ENCODE results near the gene TRHDE.

TRHDE gene

GRCh38 chr12:72261885-72262284, 10.3 kb upstream of the TRHDE start:
- WGBS, 2 experiments (ENCODE audit: insufficient coverage in 2 of 2) = no CpG with 5 or more reads among the region's 2 CpGs
- Histone ChIP-seq H3K4me1 (ENCODE audit: control insufficient read depth, insufficient read depth, low read length, poor library complexity, severe bottlenecking) (no peaks in the 10 kb centered on the region), H3K27ac (ENCODE audit: low read depth, low read length, severe bottlenecking) (no peak overlapping the region), H3K4me3 (ENCODE audit: extremely low read depth, insufficient read depth, low read length, poor library complexity, severe bottlenecking) (no peak overlapping the region), H3K9me3 (ENCODE audit: control insufficient read depth, low read length) (no peaks in the 10 kb centered on the region), H3K36me3 (ENCODE audit: control insufficient read depth, insufficient read depth, low read length) (no peaks in the 10 kb centered on the region)

GRCh38 chr12:72264548-72265175, 7.5 kb upstream of the TRHDE start:
- Histone ChIP-seq H3K4me1 (ENCODE audit: control insufficient read depth, insufficient read depth, low read length, poor library complexity, severe bottlenecking) (no peaks in the 10 kb centered on the region), H3K4me3 (ENCODE audit: extremely low read depth, insufficient read depth, low read length, poor library complexity, severe bottlenecking) (no peak overlapping the region), H3K36me3 (ENCODE audit: control insufficient read depth, insufficient read depth, low read length) (no peaks in the 10 kb centered on the region), H3K9me3 (ENCODE audit: control insufficient read depth, low read length) (no peaks in the 10 kb centered on the region), H3K27ac (ENCODE audit: low read depth, low read length, severe bottlenecking) (no peak overlapping the region)
- WGBS, 2 experiments (ENCODE audit: insufficient coverage in 2 of 2) = no CpG with 5 or more reads among the region's 1 CpG

DNA sequence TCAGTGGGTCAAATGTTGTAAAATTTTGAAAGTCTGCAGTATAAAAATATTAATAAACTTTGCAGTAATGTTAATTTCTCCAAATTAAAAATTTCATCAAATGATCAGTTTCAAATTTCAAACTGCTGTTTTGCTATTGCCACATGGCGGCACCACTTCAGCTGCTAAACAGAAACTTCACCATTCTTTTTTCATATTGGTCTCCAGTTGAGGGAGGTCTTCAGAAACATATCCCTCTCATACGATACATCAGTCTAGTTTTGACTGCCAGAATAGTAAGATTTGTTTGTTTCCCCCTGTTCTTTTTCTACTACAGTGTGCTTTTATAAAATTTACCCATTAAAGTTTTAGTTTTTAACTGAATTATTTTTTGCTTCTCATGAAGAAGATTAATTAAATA, 4.2 kb upstream of the TRHDE start:
- Histone ChIP-seq H3K9me3 (ENCODE audit: control insufficient read depth, low read length) (no peaks in the 10 kb centered on the region), H3K27ac (ENCODE audit: low read depth, low read length, severe bottlenecking) (no peak overlapping the region), H3K4me3 (ENCODE audit: extremely low read depth, insufficient read depth, low read length, poor library complexity, severe bottlenecking) (no peak overlapping the region), H3K4me1 (ENCODE audit: control insufficient read depth, insufficient read depth, low read length, poor library complexity, severe bottlenecking) (no peaks in the 10 kb centered on the region), H3K36me3 (ENCODE audit: control insufficient read depth, insufficient read depth, low read length) (no peaks in the 10 kb centered on the region)
- WGBS, 2 experiments (ENCODE audit: insufficient coverage in 2 of 2) = 80 to 100% methylated on average over 1 of the region's 2 CpGs

DNA sequence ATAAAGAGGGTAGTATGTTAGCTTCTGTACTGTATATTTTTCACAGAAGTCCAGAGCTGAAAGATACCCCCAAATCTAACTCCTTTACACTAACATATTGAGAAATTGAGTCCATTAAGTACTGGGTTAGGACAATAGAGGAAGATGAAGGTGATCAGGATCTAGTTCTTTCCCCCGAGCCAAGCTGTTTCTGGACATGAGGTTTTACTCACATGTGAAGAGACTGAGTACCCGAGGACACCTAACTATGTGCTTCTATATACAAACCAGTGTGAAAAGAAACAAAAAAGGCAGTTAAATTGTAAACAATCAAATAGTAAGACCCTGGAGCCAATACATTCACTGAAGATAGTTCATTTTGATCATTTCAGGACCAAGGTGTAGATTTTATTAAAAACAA, 3.8 kb upstream of the TRHDE start:
- 80 to 100% methylated on average over 1 of the region's 2 CpGs for WGBS, 2 experiments (ENCODE audit: insufficient coverage in 2 of 2)
- no peaks in the 10 kb centered on the region for H3K9me3 ChIP-seq (ENCODE audit: control insufficient read depth, low read length)
- no peaks in the 10 kb centered on the region for H3K36me3 ChIP-seq (ENCODE audit: control insufficient read depth, insufficient read depth, low read length)
- H3K27ac ChIP-seq (ENCODE audit: low read depth, low read length, severe bottlenecking) = no peak overlapping the region
- no peaks in the 10 kb centered on the region for H3K4me1 ChIP-seq (ENCODE audit: control insufficient read depth, insufficient read depth, low read length, poor library complexity, severe bottlenecking)
- H3K4me3 ChIP-seq (ENCODE audit: extremely low read depth, insufficient read depth, low read length, poor library complexity, severe bottlenecking) = no peak overlapping the region

DNA sequence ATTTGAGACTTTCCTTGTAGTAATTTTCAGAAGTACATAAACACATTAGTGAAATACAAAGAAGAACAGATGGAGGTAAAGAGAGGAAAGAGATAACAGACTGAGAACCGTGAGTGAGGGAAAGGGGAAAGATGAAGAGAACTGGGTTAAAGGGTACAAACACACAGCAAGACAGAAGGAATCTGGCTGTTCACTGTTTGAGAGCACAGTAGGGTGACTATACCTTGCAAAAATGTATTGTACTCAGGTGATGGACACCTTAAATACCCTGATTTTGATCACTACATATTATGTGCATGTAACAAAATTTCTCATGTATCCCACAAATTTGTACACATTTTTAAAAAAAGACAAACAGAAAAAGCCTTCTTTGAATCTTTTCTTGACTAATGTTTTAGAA, 2.7 kb upstream of the TRHDE start:
- H3K27ac ChIP-seq (ENCODE audit: low read depth, low read length, severe bottlenecking) = no peak overlapping the region
- no peaks in the 10 kb centered on the region for H3K36me3 ChIP-seq (ENCODE audit: control insufficient read depth, insufficient read depth, low read length)
- H3K4me1 ChIP-seq (ENCODE audit: control insufficient read depth, insufficient read depth, low read length, poor library complexity, severe bottlenecking) = no peaks in the 10 kb centered on the region
- WGBS, 2 experiments (ENCODE audit: insufficient coverage in 2 of 2) = 40 to 80% methylated on average over 1 of the region's 1 CpG
- H3K4me3 ChIP-seq (ENCODE audit: extremely low read depth, insufficient read depth, low read length, poor library complexity, severe bottlenecking) = no peak overlapping the region
- no peaks in the 10 kb centered on the region for H3K9me3 ChIP-seq (ENCODE audit: control insufficient read depth, low read length)

GRCh38 chr12:72270246-72270645, 1.9 kb upstream of the TRHDE start:
- no peaks in the 10 kb centered on the region for H3K9me3 ChIP-seq (ENCODE audit: control insufficient read depth, low read length)
- H3K36me3 ChIP-seq (ENCODE audit: control insufficient read depth, insufficient read depth, low read length) = no peaks in the 10 kb centered on the region
- 83% methylated on average over 1 of the region's 2 CpGs; no CpG with 5 or more reads in 1 of the 2 experiments for WGBS, 2 experiments (ENCODE audit: insufficient coverage in 2 of 2)
- no peaks in the 10 kb centered on the region for H3K4me1 ChIP-seq (ENCODE audit: control insufficient read depth, insufficient read depth, low read length, poor library complexity, severe bottlenecking)
- H3K4me3 ChIP-seq (ENCODE audit: extremely low read depth, insufficient read depth, low read length, poor library complexity, severe bottlenecking) = no peak overlapping the region
- H3K27ac ChIP-seq (ENCODE audit: low read depth, low read length, severe bottlenecking) = no peak overlapping the region

DNA sequence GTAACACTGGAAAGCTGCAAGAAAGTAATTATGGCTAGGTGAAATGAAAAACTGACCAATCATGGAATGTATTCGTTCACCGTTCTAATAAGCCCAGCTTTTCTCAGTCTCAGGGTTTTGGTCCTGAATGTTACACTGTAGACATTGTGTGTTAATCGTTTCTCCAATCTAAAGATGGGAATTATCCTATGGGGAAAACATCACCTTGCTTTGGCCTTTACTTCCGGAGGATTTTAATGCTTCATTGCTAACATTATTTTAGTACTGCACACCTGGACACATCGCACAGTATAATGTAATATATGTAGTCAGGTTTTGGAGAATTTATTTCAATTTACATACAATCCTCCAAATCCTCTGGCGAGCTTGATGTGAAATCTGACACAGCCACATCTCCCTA, 1.2 kb upstream of the TRHDE start:
- Histone ChIP-seq H3K4me1 (ENCODE audit: control insufficient read depth, insufficient read depth, low read length, poor library complexity, severe bottlenecking) (no peaks in the 10 kb centered on the region), H3K4me3 (ENCODE audit: extremely low read depth, insufficient read depth, low read length, poor library complexity, severe bottlenecking) (peak overlapping the region; percentile 49), H3K36me3 (ENCODE audit: control insufficient read depth, insufficient read depth, low read length) (no peaks in the 10 kb centered on the region), H3K9me3 (ENCODE audit: control insufficient read depth, low read length) (no peaks in the 10 kb centered on the region), H3K27ac (ENCODE audit: low read depth, low read length, severe bottlenecking) (no peak overlapping the region)
- 93 to 100% methylated on average over 2 to 3 of the region's 6 CpGs for whole genome bisulfite sequencing, 2 experiments (ENCODE audit: insufficient coverage in 2 of 2)

DNA sequence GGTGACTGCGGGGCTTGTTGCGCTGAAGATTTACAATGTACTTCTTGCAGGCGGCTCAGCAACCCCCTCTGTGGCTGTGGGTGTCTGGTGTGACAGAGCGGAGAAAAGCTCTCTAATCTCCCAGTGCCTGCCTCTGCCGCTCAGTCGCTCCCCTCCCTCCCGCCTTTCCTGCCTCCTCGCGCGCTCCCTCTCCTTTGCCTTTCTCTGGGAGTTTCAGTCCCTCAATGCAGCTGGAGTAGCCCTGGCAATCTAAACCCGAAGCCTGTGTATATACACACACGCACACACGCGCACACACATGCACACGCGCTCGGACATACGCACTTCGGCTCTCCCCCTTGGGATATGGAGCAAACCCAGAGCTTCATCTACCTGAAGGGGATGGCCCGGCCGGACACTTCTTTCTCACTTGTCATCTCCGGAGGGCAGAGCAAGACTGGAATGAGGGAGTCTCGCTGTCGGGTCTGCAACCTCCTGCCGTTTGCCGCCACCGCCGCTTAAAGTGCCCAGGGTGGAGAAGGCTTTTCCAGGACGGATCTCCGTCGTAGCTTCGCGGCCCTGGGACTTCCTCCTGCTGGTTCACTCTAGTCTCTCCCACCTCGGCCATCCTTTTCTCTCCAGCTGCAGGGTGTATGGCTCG, 599 bp upstream of the TRHDE start:
- H3K9me3 ChIP-seq (ENCODE audit: control insufficient read depth, low read length) = no peaks in the 10 kb centered on the region
- H3K36me3 ChIP-seq (ENCODE audit: control insufficient read depth, insufficient read depth, low read length) = no peaks in the 10 kb centered on the region
- H3K4me1 ChIP-seq (ENCODE audit: control insufficient read depth, insufficient read depth, low read length, poor library complexity, severe bottlenecking) = no peaks in the 10 kb centered on the region
- H3K27ac ChIP-seq (ENCODE audit: low read depth, low read length, severe bottlenecking) = no peak overlapping the region
- 0% methylated on average over 21 to 26 of the region's 35 CpGs for WGBS, 2 experiments (ENCODE audit: insufficient coverage in 2 of 2)
- H3K4me3 ChIP-seq (ENCODE audit: extremely low read depth, insufficient read depth, low read length, poor library complexity, severe bottlenecking) = peak overlapping the region; percentile 49

DNA sequence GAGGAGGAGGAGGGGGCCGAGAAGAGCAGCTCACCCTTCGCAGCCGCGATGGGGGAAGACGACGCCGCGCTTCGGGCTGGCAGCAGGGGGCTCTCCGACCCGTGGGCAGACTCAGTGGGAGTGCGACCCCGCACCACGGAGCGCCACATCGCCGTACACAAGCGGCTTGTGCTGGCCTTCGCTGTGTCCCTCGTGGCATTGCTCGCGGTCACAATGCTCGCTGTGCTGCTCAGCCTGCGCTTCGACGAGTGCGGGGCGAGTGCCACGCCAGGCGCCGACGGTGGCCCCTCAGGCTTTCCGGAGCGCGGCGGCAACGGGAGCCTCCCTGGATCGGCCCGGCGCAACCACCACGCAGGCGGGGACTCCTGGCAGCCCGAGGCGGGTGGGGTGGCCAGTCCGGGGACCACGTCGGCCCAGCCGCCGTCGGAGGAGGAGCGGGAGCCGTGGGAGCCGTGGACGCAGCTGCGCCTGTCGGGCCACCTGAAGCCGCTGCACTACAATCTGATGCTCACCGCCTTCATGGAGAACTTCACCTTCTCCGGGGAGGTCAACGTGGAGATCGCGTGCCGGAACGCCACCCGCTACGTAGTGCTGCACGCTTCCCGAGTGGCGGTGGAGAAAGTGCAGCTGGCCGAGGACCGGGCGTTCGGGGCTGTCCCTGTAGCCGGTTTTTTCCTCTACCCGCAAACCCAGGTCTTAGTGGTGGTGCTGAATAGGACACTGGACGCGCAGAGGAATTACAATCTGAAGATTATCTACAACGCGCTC, 745 bp downstream of the TRHDE start:
- no peak overlapping the region for H3K27ac ChIP-seq (ENCODE audit: low read depth, low read length, severe bottlenecking)
- H3K36me3 ChIP-seq (ENCODE audit: control insufficient read depth, insufficient read depth, low read length) = no peaks in the 10 kb centered on the region
- WGBS, 2 experiments (ENCODE audit: insufficient coverage in 2 of 2) = 1 to 2% methylated on average over 69 to 75 of the region's 79 CpGs
- no peaks in the 10 kb centered on the region for H3K4me1 ChIP-seq (ENCODE audit: control insufficient read depth, insufficient read depth, low read length, poor library complexity, severe bottlenecking)
- peak overlapping the region; percentile 49 for H3K4me3 ChIP-seq (ENCODE audit: extremely low read depth, insufficient read depth, low read length, poor library complexity, severe bottlenecking)
- H3K9me3 ChIP-seq (ENCODE audit: control insufficient read depth, low read length) = no peaks in the 10 kb centered on the region

DNA sequence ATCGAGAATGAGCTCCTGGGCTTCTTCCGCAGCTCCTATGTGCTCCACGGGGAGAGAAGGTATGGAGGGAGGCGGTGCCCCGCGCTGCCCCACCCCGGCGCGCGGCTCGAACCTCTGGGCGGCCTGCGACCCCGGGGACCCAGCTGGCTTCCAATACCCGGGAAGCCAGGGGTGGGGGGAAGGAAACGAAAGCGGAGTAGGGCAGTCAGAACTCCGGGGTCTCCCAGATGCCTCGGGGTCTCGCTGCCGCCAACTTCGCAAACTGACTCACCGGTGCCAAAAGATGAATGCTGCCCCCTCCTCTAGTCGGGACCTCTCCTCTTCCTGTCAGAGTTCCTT, 1.3 kb downstream of the TRHDE start:
- H3K4me3 ChIP-seq (ENCODE audit: extremely low read depth, insufficient read depth, low read length, poor library complexity, severe bottlenecking) = peak overlapping the region; percentile 49
- no peak overlapping the region for H3K27ac ChIP-seq (ENCODE audit: low read depth, low read length, severe bottlenecking)
- no peaks in the 10 kb centered on the region for H3K9me3 ChIP-seq (ENCODE audit: control insufficient read depth, low read length)
- H3K4me1 ChIP-seq (ENCODE audit: control insufficient read depth, insufficient read depth, low read length, poor library complexity, severe bottlenecking) = no peaks in the 10 kb centered on the region
- H3K36me3 ChIP-seq (ENCODE audit: control insufficient read depth, insufficient read depth, low read length) = no peaks in the 10 kb centered on the region
- 4 to 9% methylated on average over 15 to 20 of the region's 24 CpGs for WGBS, 2 experiments (ENCODE audit: insufficient coverage in 2 of 2)

DNA sequence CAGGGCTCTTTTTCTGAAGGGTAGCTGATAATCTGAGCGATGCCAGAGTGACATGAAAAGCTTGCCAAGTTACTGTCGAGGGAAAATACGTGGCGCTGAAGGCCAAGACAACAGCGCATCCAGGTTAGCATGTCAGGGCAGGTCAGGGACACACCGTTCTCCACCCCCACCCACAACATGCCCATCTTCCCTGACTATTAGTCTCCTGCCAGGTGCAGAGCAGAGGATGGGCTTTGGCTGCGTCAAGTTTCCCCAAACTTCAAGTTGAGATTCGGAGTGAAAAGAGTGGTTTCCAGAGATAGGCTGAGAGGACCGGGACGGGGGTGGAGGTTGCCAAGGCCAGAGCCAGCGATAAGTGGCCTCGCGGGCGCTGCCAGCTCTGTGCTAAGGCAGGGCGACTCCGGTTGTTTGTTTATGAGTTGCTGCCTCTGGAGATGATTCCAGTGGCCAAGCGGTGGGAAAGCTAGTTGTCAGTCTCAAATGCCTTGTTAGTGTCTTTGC, 1.7 kb downstream of the TRHDE start:
- 61 to 62% methylated on average over 13 to 14 of the region's 17 CpGs for WGBS, 2 experiments (ENCODE audit: insufficient coverage in 2 of 2)
- Histone ChIP-seq H3K4me1 (ENCODE audit: control insufficient read depth, insufficient read depth, low read length, poor library complexity, severe bottlenecking) (no peaks in the 10 kb centered on the region), H3K4me3 (ENCODE audit: extremely low read depth, insufficient read depth, low read length, poor library complexity, severe bottlenecking) (peak overlapping the region; percentile 49), H3K9me3 (ENCODE audit: control insufficient read depth, low read length) (no peaks in the 10 kb centered on the region), H3K36me3 (ENCODE audit: control insufficient read depth, insufficient read depth, low read length) (no peaks in the 10 kb centered on the region), H3K27ac (ENCODE audit: low read depth, low read length, severe bottlenecking) (no peak overlapping the region)

All from mesodermal cell (in vitro differentiated cells).